Measurements from ENCODE around the gene CFH.
"Not testable (repeated sequence)": the region's sequence is repeated elsewhere in the genome, so short reads cannot be mapped to it uniquely, and the experiment has no call there.

CFH gene

DNA sequence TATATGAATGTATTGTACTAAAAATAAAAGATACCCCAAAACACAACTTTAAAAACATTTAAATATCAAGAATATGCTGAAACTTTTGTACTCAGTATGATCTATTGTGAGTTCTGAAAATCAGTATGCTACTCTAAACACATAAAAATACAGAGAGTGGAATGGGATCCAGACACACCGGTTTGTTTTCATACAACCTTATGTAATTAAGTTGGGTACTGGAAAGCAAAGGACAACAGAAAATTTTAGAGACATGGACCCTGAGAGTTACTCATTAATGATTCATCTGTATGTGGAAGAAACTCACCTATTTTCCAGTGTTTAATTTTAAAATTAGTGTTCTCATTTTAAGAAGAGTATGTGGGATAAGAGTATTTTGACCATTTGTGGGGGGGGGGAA is 121.9 kb downstream of the CFH start:
- DNase-seq = no peak

GRCh38 chr1:196774175-196774574 is 122.3 kb downstream of the CFH start:
- no peak for DNase-seq

GRCh38 chr1:196774603-196775002 is 122.8 kb downstream of the CFH start, which contains the start of gene CFHR3:
Gene CFHR3, plus strand, starts transcription at chr1:196774840. Its CDS starts 47 bp downstream, at chr1:196774887.
- DNase-seq = no peak

DNA sequence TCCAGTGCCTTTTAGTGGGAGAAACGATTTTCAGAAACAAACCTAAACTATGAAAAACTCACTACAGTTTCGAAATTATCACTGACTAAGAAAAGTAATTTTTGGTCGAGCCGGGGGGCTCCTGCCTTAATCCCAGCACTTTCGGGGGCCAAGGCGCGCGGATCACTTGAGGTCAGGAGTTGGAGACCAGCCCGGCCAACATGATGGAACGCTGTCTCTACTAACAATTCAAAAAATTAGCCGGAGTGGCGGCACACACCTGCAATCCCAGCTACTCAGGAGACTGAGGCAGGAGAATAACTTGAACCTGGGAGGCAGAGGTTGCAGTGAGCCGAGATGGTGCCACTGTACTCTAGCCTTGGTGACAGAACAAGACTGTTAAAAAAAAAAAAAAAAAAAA is 125.8 kb downstream of the CFH start:
- DNase-seq = no peak

GRCh38 chr1:196779093-196779492 is 127.2 kb downstream of the CFH start:
- no peak for DNase-seq

GRCh38 chr1:196791252-196791651 is 139.4 kb downstream of the CFH start:
- not testable (repeated sequence) for DNase-seq

- not testable (repeated sequence) for DNase-seq
Measured at GRCh38 chr1:196794103-196794502, 142.3 kb downstream of the CFH start.

Data from NCI-H524 treated with DMSO at 0.1 percent for 48 hours (cell line).